ENCODE results near the gene ABCA9. TPM values are rescaled to one million over a fixed set of nuclear protein-coding genes. Genes with fewer than 3 reads are reported as not detected.

Gene ABCA9
- total and polyA plus RNA-seq, 2 experiments from 2014 or later, result not detected

GRCh38 chr17:69066482-69066881, 5.8 kb upstream of the ABCA9 start:
- Histone ChIP-seq H3K79me2 (replicated peaks; ENCODE audit: insufficient read depth) (no peaks in the 10 kb centered on the region), H3K9me2 (ENCODE audit: insufficient read depth) (no peaks in the 10 kb centered on the region), H3K4me3 (no peak overlapping the region), H4K20me1 (replicated peaks; ENCODE audit: insufficient read depth) (no peaks in the 10 kb centered on the region), H2AFZ (no peak overlapping the region), H3F3A (replicated peaks; ENCODE audit: low read depth) (no peaks in the 10 kb centered on the region), H3K27me3 (ENCODE audit: insufficient read depth) (no peaks in the 10 kb centered on the region), H3K4me1 (ENCODE audit: insufficient read depth) (no peaks in the 10 kb centered on the region), H3K36me3 (ENCODE audit: insufficient read depth) (no peaks in the 10 kb centered on the region), H3K27ac (ENCODE audit: low read depth) (no peak overlapping the region), H3K4me2 (no peak overlapping the region)
- Mint-ChIP-seq H3K27me3 (ENCODE audit: insufficient read depth, low read depth, poor library complexity) (peaks cover 2% of the 10 kb centered on the region), H3K27ac (no peak overlapping the region), H3K4me1 (peaks cover 18% of the 10 kb centered on the region), H3K4me3 (no peak overlapping the region), H3K36me3 (ENCODE audit: low read depth) (no peaks in the 10 kb centered on the region), H3K9me3 (no peaks in the 10 kb centered on the region)
- no peak for DNase-seq (ENCODE audit: low spot score)
- TF ChIP-seq ZNF114 (CRISPR knock-in tag; IDR thresholded peaks at IDR 0.05), result no peak
- TF ChIP-seq STAT1 (IDR thresholded peaks at IDR 0.05; ENCODE audit: unreplicated experiment), result no peak
- no peak for TF ChIP-seq EZH2 (IDR thresholded peaks at IDR 0.05; ENCODE audit: low read depth, unreplicated experiment)
- TF ChIP-seq, protein P1, sequence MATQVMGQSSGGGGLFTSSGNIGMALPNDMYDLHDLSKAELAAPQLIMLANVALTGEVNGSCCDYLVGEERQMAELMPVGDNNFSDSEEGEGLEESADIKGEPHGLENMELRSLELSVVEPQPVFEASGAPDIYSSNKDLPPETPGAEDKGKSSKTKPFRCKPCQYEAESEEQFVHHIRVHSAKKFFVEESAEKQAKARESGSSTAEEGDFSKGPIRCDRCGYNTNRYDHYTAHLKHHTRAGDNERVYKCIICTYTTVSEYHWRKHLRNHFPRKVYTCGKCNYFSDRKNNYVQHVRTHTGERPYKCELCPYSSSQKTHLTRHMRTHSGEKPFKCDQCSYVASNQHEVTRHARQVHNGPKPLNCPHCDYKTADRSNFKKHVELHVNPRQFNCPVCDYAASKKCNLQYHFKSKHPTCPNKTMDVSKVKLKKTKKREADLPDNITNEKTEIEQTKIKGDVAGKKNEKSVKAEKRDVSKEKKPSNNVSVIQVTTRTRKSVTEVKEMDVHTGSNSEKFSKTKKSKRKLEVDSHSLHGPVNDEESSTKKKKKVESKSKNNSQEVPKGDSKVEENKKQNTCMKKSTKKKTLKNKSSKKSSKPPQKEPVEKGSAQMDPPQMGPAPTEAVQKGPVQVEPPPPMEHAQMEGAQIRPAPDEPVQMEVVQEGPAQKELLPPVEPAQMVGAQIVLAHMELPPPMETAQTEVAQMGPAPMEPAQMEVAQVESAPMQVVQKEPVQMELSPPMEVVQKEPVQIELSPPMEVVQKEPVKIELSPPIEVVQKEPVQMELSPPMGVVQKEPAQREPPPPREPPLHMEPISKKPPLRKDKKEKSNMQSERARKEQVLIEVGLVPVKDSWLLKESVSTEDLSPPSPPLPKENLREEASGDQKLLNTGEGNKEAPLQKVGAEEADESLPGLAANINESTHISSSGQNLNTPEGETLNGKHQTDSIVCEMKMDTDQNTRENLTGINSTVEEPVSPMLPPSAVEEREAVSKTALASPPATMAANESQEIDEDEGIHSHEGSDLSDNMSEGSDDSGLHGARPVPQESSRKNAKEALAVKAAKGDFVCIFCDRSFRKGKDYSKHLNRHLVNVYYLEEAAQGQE (IDR thresholded peaks at IDR 0.05; ENCODE audit: unreplicated experiment), result no peak
- TF ChIP-seq, protein P2, sequence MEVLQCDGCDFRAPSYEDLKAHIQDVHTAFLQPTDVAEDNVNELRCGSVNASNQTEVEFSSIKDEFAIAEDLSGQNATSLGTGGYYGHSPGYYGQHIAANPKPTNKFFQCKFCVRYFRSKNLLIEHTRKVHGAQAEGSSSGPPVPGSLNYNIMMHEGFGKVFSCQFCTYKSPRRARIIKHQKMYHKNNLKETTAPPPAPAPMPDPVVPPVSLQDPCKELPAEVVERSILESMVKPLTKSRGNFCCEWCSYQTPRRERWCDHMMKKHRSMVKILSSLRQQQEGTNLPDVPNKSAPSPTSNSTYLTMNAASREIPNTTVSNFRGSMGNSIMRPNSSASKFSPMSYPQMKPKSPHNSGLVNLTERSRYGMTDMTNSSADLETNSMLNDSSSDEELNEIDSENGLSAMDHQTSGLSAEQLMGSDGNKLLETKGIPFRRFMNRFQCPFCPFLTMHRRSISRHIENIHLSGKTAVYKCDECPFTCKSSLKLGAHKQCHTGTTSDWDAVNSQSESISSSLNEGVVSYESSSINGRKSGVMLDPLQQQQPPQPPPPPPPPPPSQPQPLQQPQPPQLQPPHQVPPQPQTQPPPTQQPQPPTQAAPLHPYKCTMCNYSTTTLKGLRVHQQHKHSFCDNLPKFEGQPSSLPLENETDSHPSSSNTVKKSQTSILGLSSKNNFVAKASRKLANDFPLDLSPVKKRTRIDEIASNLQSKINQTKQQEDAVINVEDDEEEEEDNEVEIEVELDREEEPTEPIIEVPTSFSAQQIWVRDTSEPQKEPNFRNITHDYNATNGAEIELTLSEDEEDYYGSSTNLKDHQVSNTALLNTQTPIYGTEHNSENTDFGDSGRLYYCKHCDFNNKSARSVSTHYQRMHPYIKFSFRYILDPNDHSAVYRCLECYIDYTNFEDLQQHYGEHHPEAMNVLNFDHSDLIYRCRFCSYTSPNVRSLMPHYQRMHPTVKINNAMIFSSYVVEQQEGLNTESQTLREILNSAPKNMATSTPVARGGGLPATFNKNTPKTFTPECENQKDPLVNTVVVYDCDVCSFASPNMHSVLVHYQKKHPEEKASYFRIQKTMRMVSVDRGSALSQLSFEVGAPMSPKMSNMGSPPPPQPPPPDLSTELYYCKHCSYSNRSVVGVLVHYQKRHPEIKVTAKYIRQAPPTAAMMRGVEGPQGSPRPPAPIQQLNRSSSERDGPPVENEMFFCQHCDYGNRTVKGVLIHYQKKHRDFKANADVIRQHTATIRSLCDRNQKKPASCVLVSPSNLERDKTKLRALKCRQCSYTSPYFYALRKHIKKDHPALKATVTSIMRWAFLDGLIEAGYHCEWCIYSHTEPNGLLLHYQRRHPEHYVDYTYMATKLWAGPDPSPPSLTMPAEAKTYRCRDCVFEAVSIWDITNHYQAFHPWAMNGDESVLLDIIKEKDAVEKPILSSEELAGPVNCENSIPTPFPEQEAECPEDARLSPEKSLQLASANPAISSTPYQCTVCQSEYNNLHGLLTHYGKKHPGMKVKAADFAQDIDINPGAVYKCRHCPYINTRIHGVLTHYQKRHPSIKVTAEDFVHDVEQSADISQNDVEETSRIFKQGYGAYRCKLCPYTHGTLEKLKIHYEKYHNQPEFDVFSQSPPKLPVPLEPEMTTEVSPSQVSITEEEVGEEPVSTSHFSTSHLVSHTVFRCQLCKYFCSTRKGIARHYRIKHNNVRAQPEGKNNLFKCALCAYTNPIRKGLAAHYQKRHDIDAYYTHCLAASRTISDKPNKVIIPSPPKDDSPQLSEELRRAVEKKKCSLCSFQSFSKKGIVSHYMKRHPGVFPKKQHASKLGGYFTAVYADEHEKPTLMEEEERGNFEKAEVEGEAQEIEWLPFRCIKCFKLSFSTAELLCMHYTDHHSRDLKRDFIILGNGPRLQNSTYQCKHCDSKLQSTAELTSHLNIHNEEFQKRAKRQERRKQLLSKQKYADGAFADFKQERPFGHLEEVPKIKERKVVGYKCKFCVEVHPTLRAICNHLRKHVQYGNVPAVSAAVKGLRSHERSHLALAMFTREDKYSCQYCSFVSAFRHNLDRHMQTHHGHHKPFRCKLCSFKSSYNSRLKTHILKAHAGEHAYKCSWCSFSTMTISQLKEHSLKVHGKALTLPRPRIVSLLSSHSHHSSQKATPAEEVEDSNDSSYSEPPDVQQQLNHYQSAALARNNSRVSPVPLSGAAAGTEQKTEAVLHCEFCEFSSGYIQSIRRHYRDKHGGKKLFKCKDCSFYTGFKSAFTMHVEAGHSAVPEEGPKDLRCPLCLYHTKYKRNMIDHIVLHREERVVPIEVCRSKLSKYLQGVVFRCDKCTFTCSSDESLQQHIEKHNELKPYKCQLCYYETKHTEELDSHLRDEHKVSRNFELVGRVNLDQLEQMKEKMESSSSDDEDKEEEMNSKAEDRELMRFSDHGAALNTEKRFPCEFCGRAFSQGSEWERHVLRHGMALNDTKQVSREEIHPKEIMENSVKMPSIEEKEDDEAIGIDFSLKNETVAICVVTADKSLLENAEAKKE (CRISPR knock-in tag; IDR thresholded peaks at IDR 0.05), result no peak
- TF ChIP-seq JUNB (IDR thresholded peaks at IDR 0.05; ENCODE audit: unreplicated experiment), result no peak
- TF ChIP-seq CTCF (conservative IDR thresholded peaks at IDR 0.05; ENCODE audit: low read depth in 2 of 2), result no peak
- no peak for TF ChIP-seq CREB1 (CRISPR knock-in tag; IDR thresholded peaks at IDR 0.05; ENCODE audit: low read depth)
- TF ChIP-seq ZNF331 (CRISPR knock-in tag; IDR thresholded peaks at IDR 0.05; ENCODE audit: low read depth), result no peak
- TF ChIP-seq, protein P3, sequence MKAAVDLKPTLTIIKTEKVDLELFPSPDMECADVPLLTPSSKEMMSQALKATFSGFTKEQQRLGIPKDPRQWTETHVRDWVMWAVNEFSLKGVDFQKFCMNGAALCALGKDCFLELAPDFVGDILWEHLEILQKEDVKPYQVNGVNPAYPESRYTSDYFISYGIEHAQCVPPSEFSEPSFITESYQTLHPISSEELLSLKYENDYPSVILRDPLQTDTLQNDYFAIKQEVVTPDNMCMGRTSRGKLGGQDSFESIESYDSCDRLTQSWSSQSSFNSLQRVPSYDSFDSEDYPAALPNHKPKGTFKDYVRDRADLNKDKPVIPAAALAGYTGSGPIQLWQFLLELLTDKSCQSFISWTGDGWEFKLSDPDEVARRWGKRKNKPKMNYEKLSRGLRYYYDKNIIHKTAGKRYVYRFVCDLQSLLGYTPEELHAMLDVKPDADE (IDR thresholded peaks at IDR 0.05), result no peak
- no peak for TF ChIP-seq POLR2AphosphoS5 (IDR thresholded peaks at IDR 0.05; ENCODE audit: low read depth)
- no peak for TF ChIP-seq NANOG (IDR thresholded peaks at IDR 0.05; ENCODE audit: borderline replicate concordance)
- TF ChIP-seq EZH2phosphoT487 (IDR thresholded peaks at IDR 0.05; ENCODE audit: unreplicated experiment), result no peak
- no peak for ATAC-seq
